ENCODE results near the gene CEP162.
"Not testable (repeated sequence)": the region's sequence is repeated elsewhere in the genome, so short reads cannot be mapped to it uniquely, and the experiment has no call there.

CEP162 gene

GRCh38 chr6:84227434-84228197, at the start of gene CEP162:
Gene CEP162, minus strand, starts transcription at chr6:84227643. Its CDS starts 1,250 bp downstream, at chr6:84226393.
- peak; percentile 74 to 86 for DNase-seq (ENCODE audit: low read depth in 2 of 2)

GRCh38 chr6:84274856-84275255, 47.4 kb upstream of the CEP162 start:
- no peak for DNase-seq (ENCODE audit: low read depth in 2 of 2)

GRCh38 chr6:84273048-84273809, 45.8 kb upstream of the CEP162 start:
- DNase-seq (ENCODE audit: low read depth in 2 of 2): no peak

GRCh38 chr6:84272298-84272697, 44.9 kb upstream of the CEP162 start:
- DNase-seq (ENCODE audit: low read depth in 2 of 2): no peak

GRCh38 chr6:84271061-84271716, 43.7 kb upstream of the CEP162 start:
- DNase-seq (ENCODE audit: low read depth in 2 of 2): no peak

GRCh38 chr6:84269947-84270733, 42.7 kb upstream of the CEP162 start:
- DNase-seq (ENCODE audit: low read depth in 2 of 2): no peak

GRCh38 chr6:84268781-84269180, 41.3 kb upstream of the CEP162 start:
- DNase-seq (ENCODE audit: low read depth in 2 of 2): no peak

GRCh38 chr6:84263557-84263956, 36.1 kb upstream of the CEP162 start:
- no peak for DNase-seq (ENCODE audit: low read depth in 2 of 2)

- DNase-seq (ENCODE audit: low read depth in 2 of 2): no peak
Measured at GRCh38 chr6:84260926-84261325, 33.5 kb upstream of the CEP162 start.

- no peak for DNase-seq (ENCODE audit: low read depth in 2 of 2)
Measured at GRCh38 chr6:84260196-84260595, 32.8 kb upstream of the CEP162 start.

- DNase-seq (ENCODE audit: low read depth in 2 of 2): no peak
Measured at GRCh38 chr6:84258866-84259265, 31.4 kb upstream of the CEP162 start.

GRCh38 chr6:84258268-84258667, 30.8 kb upstream of the CEP162 start:
- no peak for DNase-seq (ENCODE audit: low read depth in 2 of 2)

GRCh38 chr6:84255641-84256040, 28.2 kb upstream of the CEP162 start:
- DNase-seq (ENCODE audit: low read depth in 2 of 2): no peak

- DNase-seq (ENCODE audit: low read depth in 2 of 2): no peak
Measured at GRCh38 chr6:84253380-84253779, 25.9 kb upstream of the CEP162 start.

GRCh38 chr6:84251891-84252539, 24.6 kb upstream of the CEP162 start:
- DNase-seq (ENCODE audit: low read depth in 2 of 2): no peak

- no peak for DNase-seq (ENCODE audit: low read depth in 2 of 2)
Measured at GRCh38 chr6:84249724-84250123, 22.3 kb upstream of the CEP162 start.

GRCh38 chr6:84244416-84245081, 17.1 kb upstream of the CEP162 start:
- DNase-seq (ENCODE audit: low read depth in 2 of 2): not testable (repeated sequence)

GRCh38 chr6:84243240-84243639, 15.8 kb upstream of the CEP162 start:
- no peak for DNase-seq (ENCODE audit: low read depth in 2 of 2)

GRCh38 chr6:84242265-84242664, 14.8 kb upstream of the CEP162 start:
- DNase-seq (ENCODE audit: low read depth in 2 of 2): no peak

- DNase-seq (ENCODE audit: low read depth in 2 of 2): no peak
Measured at GRCh38 chr6:84228198-84228543, 728 bp upstream of the CEP162 start.

- DNase-seq (ENCODE audit: low read depth in 2 of 2): peak in 1 of 2 donors; percentile 2
Measured at GRCh38 chr6:84227044-84227433, 404 bp downstream of the CEP162 start.

Data from stimulated activated CD4-positive, alpha-beta T cell treated with anti-CD3 and anti-CD28 coated beads, Interleukin-4, amount 100 ng/mL, for 48 hours (primary cell).